ENCODE data around the gene TMEM220. TPM values are rescaled to one million over a fixed set of nuclear protein-coding genes. Genes with fewer than 3 reads are reported as not detected.

Gene TMEM220
- polyA plus RNA-seq, 1 experiment = 12.2 TPM

GRCh38 chr17:10750210-10750609, 20.4 kb upstream of the TMEM220 start:
- no peak for DNase-seq (ENCODE audit: low read depth)
- ChIA-PET CTCF (interaction anchor here (1.4 kb wide), 1 partner anchor 95 kb away, joined by 4 read pairs; no protein-coding TSS in a partner anchor), POLR2A (no interaction called here)
- H3K4me3 ChIP-seq (ENCODE audit: low read depth, low read length) = no peak overlapping the region
- H3K27me3 ChIP-seq (ENCODE audit: control insufficient read depth, insufficient read depth, low read length) = peaks cover 4% of the 10 kb centered on the region
- TF ChIP-seq CTCF (IDR thresholded peaks at IDR 0.05; ENCODE audit: insufficient read depth, low read depth, low read length) = no peak
- no peaks in the 10 kb centered on the region for H3K36me3 ChIP-seq (ENCODE audit: control insufficient read depth, insufficient read depth, low read length)

GRCh38 chr17:10748531-10749181, 18.8 kb upstream of the TMEM220 start:
- TF ChIP-seq CTCF (IDR thresholded peaks at IDR 0.05; ENCODE audit: insufficient read depth, low read depth, low read length) = no peak
- H3K36me3 ChIP-seq (ENCODE audit: control insufficient read depth, insufficient read depth, low read length) = no peaks in the 10 kb centered on the region
- ChIA-PET POLR2A (interaction anchor here (0.6 kb wide), 1 partner anchor 8 kb away, joined by 3 read pairs; no protein-coding TSS in a partner anchor), CTCF (interaction anchor here (1.0 to 2.8 kb wide), 2 partner anchors 12 to 36 kb away, joined by 3 to 20 read pairs; no protein-coding TSS in a partner anchor)
- peaks cover 4% of the 10 kb centered on the region for H3K27me3 ChIP-seq (ENCODE audit: control insufficient read depth, insufficient read depth, low read length)
- H3K4me3 ChIP-seq (ENCODE audit: low read depth, low read length) = no peak overlapping the region
- DNase-seq (ENCODE audit: low read depth) = no peak

GRCh38 chr17:10745231-10745630, 15.4 kb upstream of the TMEM220 start:
- CTCF ChIA-PET = interaction anchor here (1.7 kb wide), 1 partner anchor 8 kb away, joined by 5 read pairs; no protein-coding TSS in a partner anchor
- POLR2A ChIA-PET = no interaction called here
- Histone ChIP-seq H3K36me3 (ENCODE audit: control insufficient read depth, insufficient read depth, low read length) (no peaks in the 10 kb centered on the region), H3K4me3 (ENCODE audit: low read depth, low read length) (no peak overlapping the region), H3K27me3 (ENCODE audit: control insufficient read depth, insufficient read depth, low read length) (peaks cover 4% of the 10 kb centered on the region)
- DNase-seq (ENCODE audit: low read depth) = no peak
- TF ChIP-seq CTCF (IDR thresholded peaks at IDR 0.05; ENCODE audit: insufficient read depth, low read depth, low read length) = no peak

- Histone ChIP-seq H3K36me3 (ENCODE audit: control insufficient read depth, insufficient read depth, low read length) (no peaks in the 10 kb centered on the region), H3K4me3 (ENCODE audit: low read depth, low read length) (no peak overlapping the region), H3K27me3 (ENCODE audit: control insufficient read depth, insufficient read depth, low read length) (peaks cover 4% of the 10 kb centered on the region)
- TF ChIP-seq CTCF (IDR thresholded peaks at IDR 0.05; ENCODE audit: insufficient read depth, low read depth, low read length) = no peak
- ChIA-PET CTCF (interaction anchor here (1.7 kb wide), 1 partner anchor 7 kb away, joined by 5 read pairs; no protein-coding TSS in a partner anchor), POLR2A (no interaction called here)
- no peak for DNase-seq (ENCODE audit: low read depth)
Observed at GRCh38 chr17:10744501-10745000, 14.7 kb upstream of the TMEM220 start.

- DNase-seq (ENCODE audit: low read depth) = no peak
- H3K4me3 ChIP-seq (ENCODE audit: low read depth, low read length) = no peak overlapping the region
- H3K27me3 ChIP-seq (ENCODE audit: control insufficient read depth, insufficient read depth, low read length) = peaks cover 4% of the 10 kb centered on the region; the same call in 1 of the 2 replicates
- POLR2A ChIA-PET = no interaction called here
- CTCF ChIA-PET = no interaction called here
- no peak for TF ChIP-seq CTCF (IDR thresholded peaks at IDR 0.05; ENCODE audit: insufficient read depth, low read depth, low read length)
- H3K36me3 ChIP-seq (ENCODE audit: control insufficient read depth, insufficient read depth, low read length) = no peaks in the 10 kb centered on the region
Observed at GRCh38 chr17:10743316-10744009, 13.6 kb upstream of the TMEM220 start.
